ENCODE data around the gene P4HA2. TPM values are rescaled to one million over a fixed set of nuclear protein-coding genes. Genes with fewer than 3 reads are reported as not detected.

Gene P4HA2
- total RNA-seq, 4 donors from 2014 or later: 22.1 to 53.5 (median 32.7) TPM

GRCh38 chr5:132270706-132271105 lies 43.1 kb upstream of the P4HA2 start:
- intact Hi-C loops (cut with DNase I; ENCODE audit: low total_unique reads) (no loop called here), in situ Hi-C loops (cut with MboI; ENCODE audit: low pct_ligation_motif_present in 1 of 4, low pct_unique_long_range_greater_than_20kb in 1 of 4, low sequenced_read_pairs in 3 of 4) (loop anchor here in 1 of 4 donors (25.0 kb wide), 1 partner anchor 267 kb away; the partner anchor contains the start of gene IL5)
- DNase-seq: no peak
- peak overlapping the region in 2 of 4 donors; percentile 5 to 34 for H3K27ac ChIP-seq
- no peaks in the 10 kb centered on the region for H3K27me3 ChIP-seq
- TF ChIP-seq POLR2AphosphoS5 (IDR thresholded peaks at IDR 0.05): no peak
- TF ChIP-seq POLR2A (IDR thresholded peaks at IDR 0.05): no peak
- no peak for TF ChIP-seq EP300 (IDR thresholded peaks at IDR 0.05; ENCODE audit: low read depth)
- no peak for TF ChIP-seq CTCF (IDR thresholded peaks at IDR 0.05)
- 89% methylated on average over 5 of the region's 6 CpGs; no CpG with 5 or more reads in 1 of the 2 donors for WGBS, 2 donors (ENCODE audit: low coverage in 1 of 2)
- peaks cover 10 to 48% (median 27%) of the 10 kb centered on the region in 4 donors for H3K4me1 ChIP-seq
- no peaks in the 10 kb centered on the region for H3K36me3 ChIP-seq
- H3K4me3 ChIP-seq: no peak overlapping the region
- no peaks in the 10 kb centered on the region for H3K9me3 ChIP-seq

DNA sequence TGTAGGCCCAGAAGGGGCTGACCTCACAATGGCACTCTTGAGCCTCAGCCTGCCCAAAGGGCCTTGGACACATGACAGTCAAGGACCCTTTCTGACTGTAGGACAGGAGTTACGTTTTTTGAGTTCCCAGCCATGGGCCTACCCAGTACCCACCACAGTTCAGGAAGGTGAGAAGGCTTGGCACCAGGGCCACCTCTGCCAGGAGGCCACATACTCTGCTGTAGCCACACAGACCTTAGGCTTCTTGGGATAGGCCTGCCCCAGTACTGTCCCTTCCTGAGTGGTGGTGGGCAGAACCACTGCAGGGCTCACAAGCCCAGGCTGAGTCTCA lies 42.6 kb upstream of the P4HA2 start:
- in situ Hi-C loops (cut with MboI; ENCODE audit: low pct_ligation_motif_present in 1 of 4, low pct_unique_long_range_greater_than_20kb in 1 of 4, low sequenced_read_pairs in 3 of 4): loop anchor here in 1 of 4 donors (25.0 kb wide), 1 partner anchor 267 kb away; the partner anchor contains the start of gene IL5
- peaks cover 14 to 52% (median 31%) of the 10 kb centered on the region in 4 donors for H3K4me1 ChIP-seq
- H3K4me3 ChIP-seq: no peak overlapping the region
- no peaks in the 10 kb centered on the region for H3K36me3 ChIP-seq
- intact Hi-C loops (cut with DNase I; ENCODE audit: low total_unique reads): no loop called here
- H3K9me3 ChIP-seq: no peaks in the 10 kb centered on the region
- H3K27me3 ChIP-seq: no peaks in the 10 kb centered on the region
- no peak for DNase-seq
- TF ChIP-seq POLR2AphosphoS5 (IDR thresholded peaks at IDR 0.05) (no peak), CTCF (IDR thresholded peaks at IDR 0.05) (no peak), POLR2A (IDR thresholded peaks at IDR 0.05) (no peak), EP300 (IDR thresholded peaks at IDR 0.05; ENCODE audit: low read depth) (no peak)
- WGBS, 2 donors (ENCODE audit: low coverage in 1 of 2): 91% methylated on average over 1 of the region's 1 CpG; no CpG with 5 or more reads in 1 of the 2 donors
- H3K27ac ChIP-seq: peak overlapping the region in 2 of 4 donors; percentile 5 to 34

- intact Hi-C loops (cut with DNase I; ENCODE audit: low total_unique reads) (no loop called here), in situ Hi-C loops (cut with MboI; ENCODE audit: low pct_ligation_motif_present in 1 of 4, low pct_unique_long_range_greater_than_20kb in 1 of 4, low sequenced_read_pairs in 3 of 4) (loop anchor here in 1 of 4 donors (25.0 kb wide), 1 partner anchor 268 kb away; the partner anchor contains the start of gene IL5)
- Histone ChIP-seq H3K4me1 (peaks cover 19 to 56% (median 36%) of the 10 kb centered on the region in 4 donors), H3K27me3 (no peaks in the 10 kb centered on the region), H3K27ac (peak overlapping the region in 3 of 4 donors; percentile 14 to 97 (median 28)), H3K36me3 (no peaks in the 10 kb centered on the region), H3K4me3 (no peak overlapping the region), H3K9me3 (no peaks in the 10 kb centered on the region)
- 92% methylated on average over 2 of the region's 3 CpGs; no CpG with 5 or more reads in 1 of the 2 donors for WGBS, 2 donors (ENCODE audit: low coverage in 1 of 2)
- no peak for DNase-seq
- TF ChIP-seq POLR2AphosphoS5 (IDR thresholded peaks at IDR 0.05): no peak
- TF ChIP-seq POLR2A (IDR thresholded peaks at IDR 0.05): no peak
- no peak for TF ChIP-seq CTCF (IDR thresholded peaks at IDR 0.05)
- TF ChIP-seq EP300 (IDR thresholded peaks at IDR 0.05; ENCODE audit: low read depth): no peak
Measured at GRCh38 chr5:132269635-132270334, 42.1 kb upstream of the P4HA2 start.

DNA sequence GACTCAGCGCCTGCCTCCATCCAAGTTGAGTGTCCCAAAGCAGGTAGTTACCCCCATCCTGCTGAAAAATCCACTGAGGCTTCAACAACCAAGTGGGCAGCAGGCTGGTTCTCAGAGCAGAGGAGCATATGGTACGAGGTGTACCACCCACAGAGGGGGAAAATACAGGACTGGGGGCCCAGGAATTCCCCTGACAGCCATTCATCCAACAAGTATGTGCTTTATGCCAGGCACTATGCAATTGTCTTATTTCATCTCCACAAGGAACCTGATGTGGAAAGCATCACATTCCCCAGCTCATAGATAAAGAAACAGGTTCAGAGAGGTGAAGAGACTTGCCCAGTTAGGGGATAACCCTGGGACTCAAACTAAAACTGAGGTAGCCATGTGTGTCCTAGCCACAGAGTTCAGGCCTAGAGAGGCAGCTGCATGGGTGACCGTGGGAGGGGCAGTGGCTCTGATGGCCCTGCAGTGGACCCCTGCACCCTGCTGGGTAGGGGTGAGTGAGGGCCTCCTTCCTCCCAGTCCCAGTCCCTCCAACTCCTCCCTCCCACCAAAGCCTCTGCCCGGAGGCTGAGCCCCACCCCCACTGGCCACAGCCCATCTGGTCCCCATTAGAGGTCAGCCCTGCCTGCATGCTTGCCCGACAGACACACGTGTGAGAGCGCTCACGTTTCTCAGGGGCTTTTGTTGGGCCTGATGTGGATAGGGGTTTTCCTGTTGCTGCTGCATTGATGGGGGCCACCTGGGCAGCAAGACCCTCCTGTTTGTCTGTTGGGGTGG lies 41.3 kb upstream of the P4HA2 start:
- no peak for TF ChIP-seq CTCF (IDR thresholded peaks at IDR 0.05)
- no peak for TF ChIP-seq EP300 (IDR thresholded peaks at IDR 0.05; ENCODE audit: low read depth)
- TF ChIP-seq POLR2A (IDR thresholded peaks at IDR 0.05): no peak
- TF ChIP-seq POLR2AphosphoS5 (IDR thresholded peaks at IDR 0.05): no peak
- Histone ChIP-seq H3K4me3 (no peak overlapping the region), H3K9me3 (no peaks in the 10 kb centered on the region), H3K36me3 (no peaks in the 10 kb centered on the region), H3K27me3 (no peaks in the 10 kb centered on the region), H3K27ac (peak overlapping the region; percentile 28 to 97 (median 94)), H3K4me1 (peaks cover 28 to 56% (median 36%) of the 10 kb centered on the region in 4 donors)
- 74% methylated on average over 8 of the region's 8 CpGs; no CpG with 5 or more reads in 1 of the 2 donors for whole genome bisulfite sequencing, 2 donors (ENCODE audit: low coverage in 1 of 2)
- no peak for DNase-seq
- in situ Hi-C loops (cut with MboI; ENCODE audit: low pct_ligation_motif_present in 1 of 4, low pct_unique_long_range_greater_than_20kb in 1 of 4, low sequenced_read_pairs in 3 of 4) (loop anchor here in 1 of 4 donors (25.0 kb wide), 1 partner anchor 268 kb away; the partner anchor contains the start of gene IL5), intact Hi-C loops (cut with DNase I; ENCODE audit: low total_unique reads) (no loop called here)
